Activated CD4-positive, alpha-beta T cell treated with anti-CD3 and anti-CD28 coated beads for 1 hour (primary cell): ENCODE data around the gene MPRIP.
A peak's percentile ranks its signal among the peaks of the same experiment; 100 is the strongest.

Experiments
- DNase-seq: peaks from one replicate; pipeline ENCODE4 v3.0.0-alpha.2; 2020

The MPRIP gene

DNA sequence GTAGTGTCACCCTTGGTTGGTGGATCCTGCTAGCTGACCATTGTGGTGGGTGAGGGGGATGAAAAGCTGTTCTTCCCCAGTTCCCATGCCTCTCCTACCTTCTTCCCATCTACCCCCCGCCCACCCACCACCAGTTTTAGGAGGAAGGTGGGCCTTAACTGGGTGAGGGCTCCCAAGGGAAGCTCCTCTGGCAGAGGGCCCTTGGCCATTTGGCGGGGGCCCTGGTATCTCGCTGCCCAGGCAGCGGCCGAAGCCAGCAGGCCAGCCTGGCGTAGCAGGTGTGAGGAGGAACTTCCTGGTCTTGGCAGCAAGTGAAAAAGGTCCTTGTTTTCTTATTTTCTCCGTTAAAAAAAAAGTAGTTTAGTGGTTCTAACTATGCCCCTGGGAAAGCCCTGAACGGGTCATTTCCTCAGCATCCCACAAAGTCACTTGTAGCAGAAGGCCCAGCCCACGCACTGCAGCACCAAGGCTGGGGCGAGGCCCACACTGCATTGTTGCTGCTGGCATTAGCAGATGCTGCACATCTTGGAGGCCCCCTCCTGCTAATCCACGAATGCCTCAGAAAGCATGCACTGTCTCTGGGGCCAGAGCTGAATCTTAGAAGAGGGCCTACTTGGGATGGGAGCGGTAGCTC is 72.5 kb downstream of the MPRIP start:
- DNase-seq: no peak

DNA sequence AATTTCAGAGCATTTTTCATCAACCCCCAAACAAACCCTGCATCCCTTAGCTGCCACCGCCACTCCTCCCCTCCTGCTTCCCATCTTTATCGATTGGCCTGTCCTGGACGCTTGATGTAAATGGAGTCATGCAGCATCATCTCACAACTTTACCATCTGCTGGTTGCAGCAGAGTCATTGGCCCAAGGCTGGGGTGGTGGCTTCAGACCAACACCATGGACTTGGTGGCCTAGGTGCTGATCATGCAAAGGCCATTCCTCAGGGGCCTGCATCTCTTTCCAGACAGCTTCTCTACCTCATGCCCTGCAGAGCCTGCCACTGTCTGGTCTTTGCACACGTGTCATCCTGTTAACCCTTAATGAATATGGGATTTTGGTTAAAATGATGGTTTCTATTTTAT is 73.4 kb downstream of the MPRIP start:
- no peak for DNase-seq

DNA sequence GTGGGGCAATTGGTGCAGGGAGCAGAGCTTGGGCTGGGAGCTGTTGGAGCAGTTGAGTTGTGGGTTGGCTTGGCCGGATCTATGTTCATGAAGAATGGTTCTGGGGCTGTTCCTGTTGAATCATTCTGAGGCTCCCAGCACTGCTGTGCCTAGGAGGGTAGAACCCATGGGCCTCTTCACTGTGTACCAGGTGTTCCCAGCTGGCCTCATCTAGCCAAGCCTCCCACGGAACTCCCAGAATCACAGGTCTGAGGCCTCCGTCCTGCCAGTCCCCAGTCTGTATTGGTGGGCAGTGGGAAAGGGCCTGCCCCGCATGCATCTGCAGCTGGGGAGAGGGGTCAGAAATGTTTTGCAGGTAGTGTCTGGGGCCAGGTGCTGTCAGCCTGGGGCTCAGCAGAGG is 74.1 kb downstream of the MPRIP start:
- no peak for DNase-seq

DNA sequence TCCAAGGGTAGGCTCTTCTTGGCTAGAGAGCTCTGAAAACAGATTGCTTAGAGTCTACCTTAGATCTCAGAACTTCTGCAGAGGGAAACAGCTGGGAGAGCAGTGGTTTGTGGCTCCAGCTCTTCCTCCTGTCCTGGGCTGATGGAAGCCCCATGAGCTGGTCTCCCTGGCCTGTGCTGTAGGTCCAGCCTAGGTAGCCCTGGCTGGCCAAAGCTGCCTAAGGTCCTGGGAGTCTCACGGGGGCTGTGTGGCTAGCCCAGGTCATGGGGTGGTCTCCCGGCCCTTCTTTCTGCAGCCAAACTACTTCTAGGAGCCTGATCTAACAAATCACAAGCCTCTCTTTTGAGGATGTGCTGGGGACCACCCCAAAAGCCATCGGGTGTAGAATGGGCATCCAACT is 75.7 kb downstream of the MPRIP start:
- no peak for DNase-seq

DNA sequence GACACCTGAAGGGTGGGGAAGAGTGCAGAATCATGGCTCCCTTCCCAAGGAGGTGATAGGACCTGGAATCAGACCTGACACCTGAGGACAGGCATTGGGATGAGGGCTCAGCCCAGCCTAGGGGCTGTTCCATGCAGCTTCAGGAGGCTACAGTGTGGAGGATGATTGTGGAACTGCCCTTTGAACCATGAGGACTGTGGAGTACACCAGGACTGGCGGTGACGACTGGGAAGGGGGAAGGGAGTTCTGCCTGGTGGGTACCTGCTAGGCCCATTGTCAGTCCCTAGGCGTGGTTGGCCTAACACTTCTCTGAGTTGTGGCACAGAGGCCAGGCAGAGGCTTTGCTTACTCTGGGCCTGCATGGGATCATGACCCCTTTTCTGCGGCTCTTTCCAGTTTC is 76.1 kb downstream of the MPRIP start:
- no peak for DNase-seq

DNA sequence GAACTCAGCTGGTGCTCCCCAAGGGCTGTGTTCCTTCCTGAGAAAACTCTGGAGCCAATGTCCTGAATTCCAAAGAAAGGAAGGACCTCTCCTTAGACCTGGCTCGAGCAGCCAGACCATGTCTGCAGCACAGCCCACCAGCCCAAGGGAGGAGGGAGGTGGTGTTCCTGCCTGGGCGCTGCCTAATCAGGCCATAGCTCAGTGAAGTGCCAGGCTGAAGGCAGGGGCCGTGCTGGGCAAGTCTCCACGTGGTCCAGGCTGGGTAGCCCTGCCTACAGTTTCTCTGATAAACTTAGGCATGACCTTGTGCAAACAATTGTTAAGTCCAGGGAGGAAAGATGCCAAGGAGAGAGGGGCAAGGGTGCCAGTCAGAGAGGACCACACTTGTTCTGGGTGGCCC is 76.8 kb downstream of the MPRIP start:
- DNase-seq: no peak

DNA sequence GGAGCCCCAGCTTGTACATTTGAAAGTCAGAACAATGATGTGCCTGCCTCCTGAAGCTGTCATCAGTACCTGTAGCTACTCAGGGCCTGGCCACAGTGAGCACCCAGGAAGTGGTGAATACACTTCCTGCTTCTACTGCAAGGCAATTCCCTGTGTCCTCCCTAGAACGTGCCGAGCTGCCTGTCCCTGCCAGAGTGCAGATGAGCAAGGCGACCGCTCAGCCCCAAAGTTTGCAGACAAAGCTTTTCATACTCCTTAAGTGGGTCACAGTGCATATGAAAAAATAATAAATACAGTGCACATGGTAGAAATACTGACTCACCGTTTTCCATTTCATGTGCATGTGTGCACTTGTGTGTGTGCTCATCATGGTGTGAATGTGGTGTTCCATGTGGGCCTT is 77.3 kb downstream of the MPRIP start:
- peak; percentile 35 for DNase-seq

DNA sequence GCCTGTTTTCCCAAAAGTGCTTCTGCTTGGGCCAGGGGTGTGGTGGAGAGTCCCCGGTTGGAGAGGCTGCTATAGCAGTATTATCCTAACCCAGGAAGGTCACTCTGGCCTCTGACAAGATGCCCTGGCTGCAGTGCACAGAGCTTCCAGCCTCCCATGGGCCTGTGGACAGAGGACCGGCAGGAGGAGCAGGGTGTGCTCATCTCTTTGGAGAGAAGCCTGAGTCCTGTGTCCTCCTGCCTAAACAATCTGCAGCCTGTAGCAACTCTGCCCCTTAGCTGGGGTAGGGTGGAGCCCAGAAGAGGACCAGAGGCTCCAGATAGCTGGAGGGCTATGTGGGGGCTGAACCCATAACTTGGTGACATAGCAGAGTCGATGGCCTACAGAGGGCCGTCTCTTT is 78.0 kb downstream of the MPRIP start:
- no peak for DNase-seq

DNA sequence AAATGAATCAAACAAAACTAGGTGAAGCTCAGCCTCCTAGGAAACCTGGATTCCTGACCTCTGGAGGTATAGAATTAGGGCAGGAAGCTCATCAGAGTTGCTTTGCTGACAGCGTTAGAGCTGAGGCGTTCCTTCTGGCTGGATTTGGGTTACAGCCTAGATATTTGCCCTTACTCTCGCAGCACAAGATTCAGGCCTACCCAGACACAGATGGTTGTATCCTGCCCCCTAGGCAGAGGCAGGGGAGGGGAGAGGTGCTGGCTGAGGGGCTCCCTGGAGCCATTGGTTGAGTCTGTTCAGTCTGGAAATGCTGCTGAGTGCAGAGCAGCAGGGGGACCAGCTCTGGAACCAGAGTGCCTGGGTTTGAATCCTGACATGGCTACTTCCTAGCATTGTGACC is 78.4 kb downstream of the MPRIP start:
- DNase-seq: no peak

DNA sequence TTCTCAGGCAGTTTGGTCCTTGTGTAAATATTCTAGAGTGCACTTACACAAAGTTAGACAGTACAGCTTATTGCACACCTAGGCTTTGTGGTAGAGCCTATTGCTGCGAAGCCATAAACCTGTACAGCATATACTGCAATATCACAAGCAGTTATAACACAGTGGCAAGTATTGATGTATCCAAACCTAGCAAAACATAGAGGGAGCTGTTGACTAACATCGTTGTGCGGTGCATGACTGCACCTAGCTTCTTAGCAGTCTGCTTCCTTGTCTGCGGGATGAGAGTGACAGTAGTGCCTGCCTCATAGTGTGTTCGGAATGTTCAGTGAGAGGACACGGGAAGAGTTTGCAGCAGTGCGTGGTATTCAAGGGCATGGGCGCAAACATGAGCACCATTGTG is 78.9 kb downstream of the MPRIP start:
- no peak for DNase-seq

DNA sequence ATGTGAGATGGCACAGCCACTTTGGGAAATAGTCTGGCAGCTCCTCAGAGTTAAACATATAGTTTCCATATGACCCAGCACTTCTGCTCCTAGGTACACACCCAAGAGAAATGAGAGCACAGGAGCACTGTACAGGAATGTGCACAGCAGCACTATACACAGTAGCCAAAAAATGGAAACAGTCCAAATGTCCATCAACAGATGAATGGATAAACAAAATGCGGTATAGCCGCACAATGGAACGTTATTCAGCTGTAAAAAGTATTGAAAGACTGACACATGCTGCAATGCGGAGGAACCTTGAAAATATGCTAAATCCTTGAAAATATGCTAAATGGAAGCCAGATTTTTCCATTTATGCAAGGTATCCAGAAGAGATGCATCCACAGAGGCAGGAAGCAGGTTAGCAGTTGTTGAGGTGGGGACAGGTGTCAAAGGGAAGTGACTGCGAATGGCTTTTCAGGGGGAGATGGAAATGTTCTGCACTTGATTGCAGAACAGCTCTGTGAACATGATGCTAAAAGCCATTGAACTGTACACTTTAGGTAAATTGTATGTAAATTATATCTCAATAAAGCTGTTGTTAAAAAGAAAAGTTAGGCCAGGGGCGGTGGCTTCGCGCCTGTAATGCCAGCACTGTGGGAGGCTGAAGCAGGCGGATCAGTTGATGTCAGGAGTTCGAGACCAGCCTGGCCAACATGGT is 80.7 kb downstream of the MPRIP start:
- DNase-seq: no peak

DNA sequence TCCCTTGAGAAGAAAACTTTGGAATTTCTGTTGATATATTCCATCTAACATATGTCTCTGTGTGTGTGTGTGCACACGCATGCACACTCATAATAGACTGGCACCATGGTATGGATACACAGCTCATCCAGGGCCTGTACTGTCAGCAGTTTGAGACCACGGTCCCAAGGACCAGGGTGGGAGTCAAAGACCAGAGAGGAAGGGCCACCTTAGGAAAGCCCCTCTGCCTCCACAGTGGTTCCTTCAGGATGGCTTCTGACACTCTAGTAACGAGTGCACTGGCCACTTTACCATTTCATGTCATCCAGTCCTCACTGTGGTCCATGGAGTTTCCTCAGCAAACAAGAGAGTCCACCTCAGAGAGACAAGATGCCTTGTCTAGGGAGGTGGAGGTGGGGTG is 82.1 kb downstream of the MPRIP start:
- no peak for DNase-seq

DNA sequence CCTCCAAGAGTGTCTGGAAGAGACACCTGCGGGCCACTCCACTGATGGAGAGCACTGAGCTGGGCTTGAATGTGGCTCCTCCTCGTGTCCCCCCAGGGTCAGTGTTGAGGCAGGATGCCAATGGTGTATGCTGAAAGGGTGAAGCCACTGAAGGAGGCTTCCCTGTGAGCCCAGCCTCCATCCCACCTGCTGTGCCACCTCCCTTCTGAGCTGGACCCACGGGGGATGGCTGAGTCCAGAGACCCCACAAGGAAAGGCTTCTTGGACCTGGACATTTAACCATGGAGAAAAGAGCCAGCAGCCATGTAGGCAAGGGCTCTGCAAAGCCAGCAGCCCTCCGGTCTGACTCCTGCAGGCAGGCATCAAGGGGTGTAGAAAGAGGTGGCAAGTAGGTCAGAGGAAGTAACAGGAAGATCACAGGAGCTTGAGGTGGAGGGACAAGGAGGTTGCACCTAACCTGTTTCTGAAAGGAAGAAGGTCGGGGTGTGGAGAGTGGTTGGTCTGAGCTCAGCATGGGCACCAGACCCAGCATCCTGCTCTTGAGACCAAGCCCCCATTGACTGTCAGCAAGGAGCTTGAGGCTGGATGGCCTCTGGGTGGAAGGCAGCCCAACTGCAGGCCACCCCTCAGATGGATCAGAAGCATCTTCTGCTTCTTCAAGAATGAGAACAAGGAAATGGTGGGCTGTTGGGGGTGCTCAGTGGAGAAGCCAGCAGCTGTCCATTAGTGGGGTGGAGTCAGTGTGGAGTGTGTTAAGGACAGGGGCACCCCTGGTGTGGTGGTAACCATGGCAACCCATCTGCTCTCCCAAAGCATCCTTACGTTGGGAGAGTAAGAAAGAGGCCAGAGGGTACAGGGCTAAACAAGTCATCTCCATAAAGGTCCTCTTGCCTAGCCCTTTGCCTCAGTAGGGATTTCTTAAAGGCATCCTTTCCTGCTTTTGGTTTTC is 83.2 kb downstream of the MPRIP start:
- no peak for DNase-seq

DNA sequence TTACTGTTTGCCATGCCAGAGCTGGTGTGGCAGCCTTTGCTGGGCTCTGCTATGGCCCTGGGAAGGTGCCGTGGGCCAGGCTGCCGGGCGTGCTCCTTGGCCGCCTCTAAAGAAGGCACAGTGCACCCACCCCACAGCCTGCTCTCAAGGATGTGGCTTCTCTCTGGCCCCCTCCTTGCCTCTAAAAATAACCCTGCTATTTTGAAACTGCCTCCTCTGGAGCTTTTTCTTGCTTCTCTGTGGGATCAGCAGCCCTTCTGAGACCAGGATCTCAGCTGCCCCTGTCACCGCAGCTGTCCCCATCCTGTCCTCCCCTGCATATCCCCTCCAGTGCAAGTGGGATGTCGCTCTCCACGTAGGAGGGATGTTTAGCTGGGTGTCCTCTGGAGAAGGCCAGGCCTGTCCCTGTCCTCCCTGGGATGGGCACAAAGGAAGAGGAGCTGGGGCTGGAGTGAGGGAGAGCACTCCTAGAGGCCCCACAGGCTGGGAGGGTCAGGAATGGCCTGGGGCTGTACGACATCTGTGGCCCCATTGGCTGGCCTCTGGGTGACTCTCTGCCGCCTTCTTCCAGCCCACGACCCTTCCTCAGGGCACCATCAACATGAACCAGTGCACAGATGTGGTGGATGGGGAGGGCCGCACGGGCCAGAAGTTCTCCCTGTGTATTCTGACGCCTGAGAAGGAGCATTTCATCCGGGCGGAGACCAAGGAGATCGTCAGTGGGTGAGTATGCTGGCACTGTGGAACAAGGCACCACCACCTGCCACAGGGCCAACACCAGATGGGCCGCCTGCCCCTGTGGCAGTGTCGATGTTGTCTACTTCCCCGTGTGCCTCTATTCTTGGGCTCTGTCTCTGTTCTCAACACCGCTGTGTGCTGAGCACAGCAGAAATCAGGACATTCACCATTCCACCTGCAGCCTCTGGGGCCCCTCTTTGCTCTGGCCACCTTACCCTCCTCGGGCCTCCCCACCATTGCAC is 84.2 kb downstream of the MPRIP start:
- DNase-seq: no peak

DNA sequence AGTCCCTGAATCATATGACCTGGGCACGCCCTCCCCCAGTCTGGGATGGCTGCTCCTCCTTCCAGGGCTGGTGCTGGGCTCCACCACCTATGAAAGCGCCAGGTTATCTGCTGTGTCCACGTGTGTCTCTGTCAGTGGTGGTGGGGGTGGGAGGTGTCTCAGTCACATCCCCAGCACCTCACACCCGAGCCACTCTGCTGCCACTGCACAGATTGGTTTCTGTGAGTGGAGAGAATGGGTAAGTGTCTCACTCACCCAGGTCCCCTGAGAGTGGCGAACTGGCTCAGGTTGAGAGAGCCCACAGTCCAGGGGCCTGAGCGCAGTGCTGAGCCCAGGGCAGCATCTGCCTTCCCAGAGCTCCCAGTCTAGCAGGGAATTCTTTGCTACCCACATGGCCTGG is 84.9 kb downstream of the MPRIP start:
- no peak for DNase-seq

DNA sequence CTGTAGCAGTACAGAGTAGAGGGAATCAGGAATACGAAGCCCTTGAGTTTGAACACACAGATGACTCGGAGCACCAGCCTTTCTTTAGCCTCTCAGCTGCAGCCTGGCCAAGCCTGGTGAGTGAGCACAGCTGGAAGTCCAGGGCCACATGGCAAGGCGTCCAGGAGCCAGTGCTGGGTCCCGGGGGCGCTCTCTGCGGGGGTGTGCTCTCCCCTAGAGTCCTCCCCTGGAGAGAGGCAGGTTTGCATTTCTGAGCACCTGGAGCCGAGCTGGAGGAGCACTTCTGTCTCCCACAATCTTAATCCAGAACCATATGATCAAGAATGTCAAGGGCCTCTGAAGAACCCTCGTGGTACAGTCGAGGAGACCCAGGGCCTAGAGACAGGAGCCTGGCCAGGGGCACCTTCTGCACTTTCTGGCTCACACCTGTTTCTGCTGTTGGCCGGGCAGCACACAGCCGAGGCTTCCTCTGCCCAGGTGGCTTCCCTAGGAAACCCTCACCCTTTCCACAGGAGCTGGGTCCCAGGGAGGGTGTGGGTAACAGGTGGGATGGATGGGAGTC is 85.6 kb downstream of the MPRIP start:
- no peak for DNase-seq

DNA sequence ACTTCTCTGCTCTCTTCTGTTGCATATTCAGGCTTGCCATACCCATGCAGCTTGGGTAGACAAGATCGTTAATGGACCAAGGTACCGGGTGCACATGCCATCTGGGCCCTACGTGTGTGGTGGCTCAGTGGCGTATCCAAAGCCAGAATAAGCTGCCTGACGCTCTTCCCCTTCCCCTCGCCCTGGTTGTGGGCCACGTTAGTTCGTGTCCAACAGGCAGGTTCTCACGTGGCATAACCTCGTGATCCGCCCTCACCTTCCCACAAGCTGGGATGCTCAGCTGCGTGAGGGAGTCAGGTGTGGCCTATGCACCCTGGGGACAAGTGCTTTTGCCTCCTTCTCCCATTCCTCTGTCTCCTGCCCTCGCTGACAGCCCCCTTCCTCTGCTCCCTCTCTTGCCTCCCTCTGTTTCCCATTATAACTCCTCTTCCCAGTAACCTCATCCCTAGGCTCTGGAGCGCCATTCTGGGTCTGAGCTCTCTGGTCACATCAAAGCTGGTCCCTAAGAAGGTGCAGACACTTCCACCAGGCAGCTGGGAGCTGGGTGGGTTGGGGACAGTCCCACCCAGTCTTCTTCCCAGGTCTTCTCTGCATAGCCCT is 86.3 kb downstream of the MPRIP start:
- no peak for DNase-seq

DNA sequence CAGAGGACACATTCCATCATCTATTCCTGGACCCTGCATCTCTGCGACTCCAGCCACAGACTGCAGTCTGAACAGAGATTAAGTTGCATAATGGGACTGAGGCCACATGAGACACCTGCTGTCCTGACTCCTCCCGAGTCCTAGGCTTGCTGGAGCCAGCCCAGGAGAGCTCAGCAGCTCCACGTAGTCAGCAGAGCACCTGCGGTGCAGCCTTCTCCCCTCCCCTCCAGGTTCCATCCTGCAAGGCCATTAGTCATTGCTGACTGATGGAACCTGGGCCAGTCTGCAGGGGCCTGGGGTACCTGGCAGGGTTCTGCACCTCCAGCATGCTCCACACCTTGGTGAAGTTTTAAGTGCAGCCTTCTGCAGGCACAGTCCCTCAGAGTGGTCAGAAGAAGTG is 87.2 kb downstream of the MPRIP start:
- DNase-seq: no peak

DNA sequence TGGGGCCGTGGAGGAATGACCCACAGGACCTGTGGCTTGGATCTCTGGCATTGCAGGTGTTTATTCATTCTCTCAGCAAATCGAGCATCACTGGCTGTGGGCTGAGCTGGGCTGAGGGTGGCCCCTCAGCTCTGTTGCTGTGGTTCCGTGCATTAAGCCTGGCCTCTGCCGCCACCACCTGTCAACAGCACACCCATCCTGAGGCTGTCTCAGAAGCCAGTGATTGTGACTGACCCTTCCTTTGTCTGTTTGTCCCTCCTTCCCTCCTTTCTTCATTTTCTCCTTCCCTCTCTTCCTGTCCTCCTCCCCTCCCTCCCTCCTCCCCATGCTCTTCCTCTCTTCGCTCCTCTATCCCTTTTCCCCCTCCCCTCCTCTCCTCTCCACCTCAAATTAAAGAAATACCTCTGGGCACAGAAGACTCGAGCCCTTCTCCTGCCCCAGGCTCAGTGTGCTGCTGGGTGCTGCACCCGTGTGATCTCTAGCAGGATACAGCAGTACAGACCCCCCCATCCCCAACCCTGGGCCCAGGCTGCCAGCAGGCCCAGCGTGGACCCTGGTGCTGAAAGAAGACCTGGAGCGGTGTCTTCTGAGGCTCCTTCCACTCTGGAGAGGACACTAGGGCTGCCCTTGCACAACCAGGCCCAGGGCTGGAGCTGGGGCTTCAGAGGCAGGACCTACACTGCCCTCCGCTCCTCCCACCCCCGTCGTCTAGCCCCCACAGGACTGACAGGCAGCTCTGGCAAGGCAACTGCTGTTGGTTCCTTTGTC is 88.0 kb downstream of the MPRIP start:
- no peak for DNase-seq

DNA sequence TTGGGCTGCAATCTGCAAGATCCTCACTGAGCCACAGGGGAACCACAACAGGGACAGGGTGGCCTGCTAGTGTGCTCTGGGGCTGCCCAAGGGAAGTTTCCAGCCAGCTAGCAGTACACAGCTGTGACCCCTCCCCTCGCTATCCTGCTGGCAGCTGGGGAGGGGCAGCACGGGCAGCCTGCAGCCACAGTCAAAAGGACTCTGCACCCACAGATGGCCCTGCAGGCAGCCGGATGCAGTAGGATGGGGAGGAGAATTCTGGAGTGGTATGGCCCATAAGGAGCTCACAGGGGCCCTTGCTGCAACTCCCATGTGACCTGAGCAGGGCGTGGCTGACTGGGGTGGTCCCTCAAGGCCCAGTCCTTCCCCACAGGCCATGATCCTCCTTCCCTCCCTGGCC is 89.6 kb downstream of the MPRIP start:
- DNase-seq: no peak

DNA sequence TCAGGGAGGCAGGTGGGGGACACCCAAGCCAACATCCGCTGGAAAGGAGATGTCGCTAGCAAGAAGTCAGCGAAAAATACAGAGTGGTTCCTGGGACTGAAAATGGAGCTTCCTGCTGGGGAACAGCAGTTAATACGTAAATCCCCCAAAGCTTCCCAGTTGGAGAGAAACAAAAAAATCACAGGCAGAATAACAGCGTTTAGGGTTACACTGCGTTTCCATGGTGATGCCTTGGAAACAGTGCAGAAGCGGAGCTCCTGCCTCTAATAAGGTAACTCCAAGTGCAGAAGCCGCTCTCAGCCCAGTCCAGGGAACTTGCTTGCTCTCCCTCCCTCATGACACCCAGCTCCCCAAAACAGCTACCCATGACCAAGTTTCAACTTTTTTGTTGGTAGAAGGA is 90.5 kb downstream of the MPRIP start:
- no peak for DNase-seq
